IPS-20b (cell line): ENCODE data around the gene ETFBKMT.
"Not testable (repeated sequence)": the region's sequence is repeated elsewhere in the genome, so short reads cannot be mapped to it uniquely, and the experiment has no call there.

Experiments used
- H3K27ac ChIP-seq: one replicate; pipeline ENCODE4 v1.5.1; 2013; ENCODE audit warnings: low read length
- H3K27me3 ChIP-seq: 2 replicates; pipeline ENCODE4 v1.6.1; 2013; ENCODE audit warnings: mild to moderate bottlenecking, low read length, inconsistent platforms; ENCODE audit not compliant: insufficient read depth
- H3K36me3 ChIP-seq: 2 replicates; pipeline ENCODE4 v1.6.1; 2013; ENCODE audit warnings: low read depth, mild to moderate bottlenecking, inconsistent platforms, low read length, moderate library complexity; ENCODE audit not compliant: insufficient read depth
- H3K4me1 ChIP-seq: 2 replicates; pipeline ENCODE4 v1.6.1; 2013; ENCODE audit warnings: mild to moderate bottlenecking, control low read depth, inconsistent platforms, low read length, moderate library complexity; ENCODE audit not compliant: insufficient read depth
- H3K4me3 ChIP-seq: 2 replicates; pipeline ENCODE4 v1.5.1; 2013; ENCODE audit warnings: mild to moderate bottlenecking, low read length, inconsistent platforms
- H3K9ac ChIP-seq: 2 replicates; pipeline ENCODE4 v1.6.1; 2013; ENCODE audit warnings: low read depth, mild to moderate bottlenecking, inconsistent platforms, low read length, moderate library complexity
- H3K9me3 ChIP-seq: 2 replicates; pipeline ENCODE4 v1.6.1; 2013; ENCODE audit warnings: mild to moderate bottlenecking, low read depth, low read length, inconsistent platforms; ENCODE audit not compliant: insufficient read depth

Gene ETFBKMT

GRCh38 chr12:31663576-31663975, 4.1 kb downstream of the ETFBKMT start:
- Histone ChIP-seq H3K36me3 (no peaks in the 10 kb centered on the region), H3K9me3 (peaks cover 3% of the 10 kb centered on the region; the same call in 1 of the 2 replicates), H3K27me3 (no peaks in the 10 kb centered on the region), H3K4me3 (no peak overlapping the region), H3K4me1 (no peaks in the 10 kb centered on the region; the same call in 1 of the 2 replicates), H3K9ac (no peak overlapping the region), H3K27ac (no peak overlapping the region)

GRCh38 chr12:31664038-31664437, 4.5 kb downstream of the ETFBKMT start:
- no peak overlapping the region for H3K27ac ChIP-seq
- no peak overlapping the region for H3K4me3 ChIP-seq
- H3K36me3 ChIP-seq = no peaks in the 10 kb centered on the region
- no peaks in the 10 kb centered on the region for H3K27me3 ChIP-seq
- H3K4me1 ChIP-seq = no peaks in the 10 kb centered on the region
- H3K9ac ChIP-seq = no peak overlapping the region
- H3K9me3 ChIP-seq = peaks cover 7% of the 10 kb centered on the region

- H3K4me3 ChIP-seq = no peak overlapping the region
- no peaks in the 10 kb centered on the region for H3K27me3 ChIP-seq
- H3K36me3 ChIP-seq = no peaks in the 10 kb centered on the region
- H3K9me3 ChIP-seq = peaks cover 13% of the 10 kb centered on the region
- H3K4me1 ChIP-seq = peaks cover 14% of the 10 kb centered on the region; the same call in 1 of the 2 replicates
- H3K9ac ChIP-seq = no peak overlapping the region
- H3K27ac ChIP-seq = no peak overlapping the region
Measured at GRCh38 chr12:31669020-31669419, 9.5 kb downstream of the ETFBKMT start.

DNA sequence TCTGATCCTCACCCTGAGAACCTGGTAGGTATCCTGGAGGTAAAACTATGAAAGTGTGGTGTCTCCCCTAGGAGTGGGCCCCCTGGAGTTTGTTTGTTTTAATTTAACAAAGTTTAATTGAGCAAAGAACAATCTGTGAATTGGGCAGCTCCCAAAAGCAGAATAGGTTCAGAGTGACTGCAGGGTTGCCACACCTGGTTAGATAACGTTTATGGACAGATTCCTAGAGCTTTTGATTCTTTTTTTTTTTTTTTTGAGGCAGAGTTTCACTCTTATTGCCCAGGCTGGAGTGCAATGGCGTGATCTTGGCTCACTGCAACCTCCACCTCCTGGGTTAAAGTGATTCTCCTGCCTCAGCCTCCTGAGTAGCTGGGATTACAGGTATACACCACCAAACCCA, 10.1 kb downstream of the ETFBKMT start:
- H3K27ac ChIP-seq, H3K36me3 ChIP-seq, H3K4me3 ChIP-seq, H3K9ac ChIP-seq, H3K27me3 ChIP-seq: not testable (repeated sequence)
- Histone ChIP-seq H3K9me3 (peaks cover 13% of the 10 kb centered on the region), H3K4me1 (peaks cover 14% of the 10 kb centered on the region; the same call in 1 of the 2 replicates)

DNA sequence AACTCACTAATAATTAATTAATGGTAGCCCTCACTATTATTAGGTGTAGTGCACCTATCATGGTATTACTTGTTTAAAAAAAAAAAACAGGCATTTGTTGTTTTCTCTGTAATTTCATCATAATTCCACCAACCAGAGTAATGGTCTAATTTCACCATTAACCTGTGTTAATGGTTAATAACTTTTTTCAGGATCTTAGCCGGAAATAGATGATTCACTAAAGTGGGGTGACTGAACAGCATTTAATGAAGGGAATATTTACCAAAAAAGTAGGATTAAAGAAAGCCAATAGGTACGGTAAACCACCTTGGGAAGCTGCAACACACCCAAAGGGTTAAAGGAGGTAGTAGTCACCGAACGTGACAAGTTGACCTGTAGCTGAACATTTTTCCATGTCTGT, 13.0 kb downstream of the ETFBKMT start:
- no peaks in the 10 kb centered on the region for H3K36me3 ChIP-seq
- H3K4me1 ChIP-seq = peaks cover 14% of the 10 kb centered on the region; the same call in 1 of the 2 replicates
- H3K4me3 ChIP-seq = no peak overlapping the region
- no peaks in the 10 kb centered on the region for H3K27me3 ChIP-seq
- no peak overlapping the region for H3K9ac ChIP-seq
- H3K27ac ChIP-seq = no peak overlapping the region
- H3K9me3 ChIP-seq = peaks cover 10% of the 10 kb centered on the region

DNA sequence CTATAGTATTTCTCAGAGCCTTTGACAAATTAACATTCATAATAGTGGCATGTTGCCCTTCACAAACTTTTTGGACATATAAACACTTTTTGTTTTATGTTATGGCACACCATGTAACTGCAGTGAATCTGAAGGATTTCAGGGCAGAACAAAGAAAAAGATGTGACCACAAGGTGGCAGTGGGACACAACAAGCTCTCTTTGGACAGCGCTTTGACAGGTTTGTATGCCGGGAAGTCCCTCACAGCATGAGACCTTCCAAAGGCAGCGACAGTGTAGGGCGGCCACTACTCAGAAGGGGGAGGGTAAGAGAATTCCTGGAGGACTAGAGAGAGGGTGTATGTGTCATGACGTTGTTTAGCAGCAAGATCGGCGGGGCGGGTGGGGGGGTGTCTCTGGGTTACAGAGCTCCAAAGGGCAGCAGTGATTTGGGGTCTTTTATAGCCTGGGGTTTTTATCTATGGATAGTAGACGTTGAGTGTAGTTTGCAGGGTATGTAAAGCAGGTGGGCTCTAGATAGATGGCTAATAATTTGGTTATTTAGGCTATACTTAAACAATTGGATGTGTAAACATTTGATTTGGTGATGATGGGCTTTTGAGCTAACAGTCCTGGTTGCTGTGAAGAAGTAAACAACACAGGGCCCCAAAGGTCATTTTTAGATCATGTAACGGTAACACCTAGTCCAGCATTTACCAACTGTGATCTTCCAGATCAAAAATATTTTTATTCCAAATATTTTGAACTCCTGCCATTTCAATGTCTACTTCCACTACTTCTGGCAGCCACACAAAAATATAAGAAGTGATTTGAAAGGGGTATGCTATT, 22.9 kb downstream of the ETFBKMT start:
- no peak overlapping the region for H3K27ac ChIP-seq
- no peak overlapping the region; the same call in 1 of the 2 replicates for H3K4me3 ChIP-seq

GRCh38 chr12:31685801-31686200, 26.3 kb downstream of the ETFBKMT start:
- Histone ChIP-seq H3K36me3 (no peaks in the 10 kb centered on the region), H3K9me3 (0 out of 2 replicates have a peak, but pooled peaks cover 2% of the 10 kb centered on the region), H3K9ac (no peak overlapping the region), H3K27me3 (no peaks in the 10 kb centered on the region), H3K4me1 (peaks cover 3% of the 10 kb centered on the region; the same call in 1 of the 2 replicates), H3K4me3 (no peak overlapping the region), H3K27ac (no peak overlapping the region)

More for the DNA sequence above, 22.9 kb downstream of the ETFBKMT start:
- Histone ChIP-seq H3K9ac (no peak overlapping the region), H3K36me3 (no peaks in the 10 kb centered on the region), H3K9me3 (0 out of 2 replicates have a peak, but pooled peaks cover 2% of the 10 kb centered on the region), H3K27me3 (no peaks in the 10 kb centered on the region), H3K4me1 (peaks cover 3% of the 10 kb centered on the region; the same call in 1 of the 2 replicates)

DNA sequence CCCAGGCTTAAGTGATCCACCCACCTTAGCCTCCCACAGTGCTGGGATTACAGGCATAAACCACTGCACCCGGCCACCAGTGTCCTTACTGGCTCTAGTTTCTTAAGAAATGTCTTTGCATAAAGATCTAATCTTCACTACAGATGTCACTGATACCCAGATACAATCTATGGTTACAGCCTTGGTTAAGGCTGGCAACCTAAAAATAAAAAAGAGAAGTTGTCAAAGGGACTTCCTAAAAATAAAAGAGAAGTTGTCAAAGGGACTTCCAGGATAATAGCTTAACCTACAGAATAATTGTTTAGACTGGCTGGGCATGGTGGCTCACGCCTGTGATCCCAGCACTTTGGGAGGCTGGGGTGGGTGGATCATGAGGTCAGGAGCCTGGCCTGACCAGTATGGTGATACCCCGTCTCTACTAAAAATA, 27.6 kb downstream of the ETFBKMT start:
- peaks cover 3% of the 10 kb centered on the region; the same call in 1 of the 2 replicates for H3K4me1 ChIP-seq
- H3K9me3 ChIP-seq = 0 out of 2 replicates have a peak, but pooled peaks cover 2% of the 10 kb centered on the region
- no peaks in the 10 kb centered on the region for H3K36me3 ChIP-seq
- H3K9ac ChIP-seq = no peak overlapping the region
- no peaks in the 10 kb centered on the region for H3K27me3 ChIP-seq
- H3K27ac ChIP-seq = no peak overlapping the region
- no peak overlapping the region for H3K4me3 ChIP-seq

GRCh38 chr12:31689921-31690320, 30.4 kb downstream of the ETFBKMT start:
- not testable (repeated sequence) for H3K4me3 ChIP-seq, H3K9me3 ChIP-seq, H3K27me3 ChIP-seq, H3K36me3 ChIP-seq, H3K9ac ChIP-seq, H3K4me1 ChIP-seq, H3K27ac ChIP-seq

- Histone ChIP-seq H3K4me1 (no peaks in the 10 kb centered on the region), H3K27ac (no peak overlapping the region), H3K9me3 (no peaks in the 10 kb centered on the region), H3K4me3 (no peak overlapping the region), H3K27me3 (no peaks in the 10 kb centered on the region), H3K9ac (no peak overlapping the region), H3K36me3 (peaks cover 4% of the 10 kb centered on the region)
Measured at GRCh38 chr12:31702047-31702446, 42.6 kb downstream of the ETFBKMT start.

DNA sequence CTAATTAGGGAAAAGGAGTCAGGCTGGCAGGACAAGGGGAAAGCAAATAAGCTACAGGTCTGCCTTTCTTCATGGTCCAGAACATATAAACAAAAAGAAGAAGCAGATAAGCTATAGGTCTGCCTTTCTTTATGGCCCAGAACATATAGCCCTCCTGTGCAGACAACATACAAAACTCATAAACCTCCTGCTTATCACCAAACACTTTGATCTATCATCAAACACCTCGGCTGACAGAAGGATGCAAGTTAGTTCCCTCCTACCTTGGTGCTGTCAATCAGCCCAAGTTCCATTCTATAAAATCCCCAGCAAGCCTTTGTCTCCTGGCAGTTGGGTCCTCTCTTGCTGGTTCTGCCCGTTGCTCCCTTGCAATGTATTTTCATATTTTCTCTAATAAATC, 46.1 kb downstream of the ETFBKMT start:
- H3K27ac ChIP-seq = no peak overlapping the region
- peaks cover 15% of the 10 kb centered on the region for H3K9me3 ChIP-seq
- H3K9ac ChIP-seq = no peak overlapping the region
- H3K4me3 ChIP-seq = no peak overlapping the region
- no peaks in the 10 kb centered on the region for H3K4me1 ChIP-seq
- no peaks in the 10 kb centered on the region for H3K36me3 ChIP-seq
- H3K27me3 ChIP-seq = no peaks in the 10 kb centered on the region

DNA sequence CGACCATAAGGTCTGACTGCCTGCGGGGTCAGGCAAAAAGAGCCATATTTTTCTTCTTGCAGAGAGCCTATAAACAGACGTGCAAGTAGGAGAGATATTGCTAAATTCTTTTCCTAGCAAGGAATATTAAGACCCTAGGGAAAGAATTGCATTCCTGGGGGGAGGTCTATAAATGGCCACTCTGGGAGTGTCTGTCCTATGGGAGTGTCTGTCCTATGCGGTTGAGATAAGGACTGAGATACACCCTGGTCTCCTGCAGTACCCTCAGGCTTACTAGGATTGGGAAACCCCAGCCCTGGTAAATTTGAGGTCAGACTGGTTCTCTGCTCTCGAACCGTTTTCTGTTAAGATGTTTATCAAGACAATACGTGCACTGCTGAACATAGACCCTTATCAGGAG, 48.6 kb downstream of the ETFBKMT start:
- H3K27me3 ChIP-seq, H3K9ac ChIP-seq, H3K36me3 ChIP-seq, H3K4me3 ChIP-seq, H3K27ac ChIP-seq, H3K4me1 ChIP-seq: not testable (repeated sequence)
- peaks cover 15% of the 10 kb centered on the region for H3K9me3 ChIP-seq
